Occipital lobe (tissue), 2 donors: ENCODE measurements around the gene RBM20. TPM values are rescaled to one million over a fixed set of nuclear protein-coding genes. Genes with fewer than 3 reads are reported as not detected.

Experiments
- DNase-seq: peaks from one replicate; lab custom pipeline; 2025; lab: John Stamatoyannopoulos, UW
- total RNA-seq: library from RNA; depleted of rRNA; stranded (reverse); fragments of >200 nt; gene quantifications from one replicate; pipeline ENCODE4 v1.2.3, GENCODE V29; 2014

Gene RBM20
- total RNA-seq, 1 donor from 2014 or later: 2.2 TPM

DNA sequence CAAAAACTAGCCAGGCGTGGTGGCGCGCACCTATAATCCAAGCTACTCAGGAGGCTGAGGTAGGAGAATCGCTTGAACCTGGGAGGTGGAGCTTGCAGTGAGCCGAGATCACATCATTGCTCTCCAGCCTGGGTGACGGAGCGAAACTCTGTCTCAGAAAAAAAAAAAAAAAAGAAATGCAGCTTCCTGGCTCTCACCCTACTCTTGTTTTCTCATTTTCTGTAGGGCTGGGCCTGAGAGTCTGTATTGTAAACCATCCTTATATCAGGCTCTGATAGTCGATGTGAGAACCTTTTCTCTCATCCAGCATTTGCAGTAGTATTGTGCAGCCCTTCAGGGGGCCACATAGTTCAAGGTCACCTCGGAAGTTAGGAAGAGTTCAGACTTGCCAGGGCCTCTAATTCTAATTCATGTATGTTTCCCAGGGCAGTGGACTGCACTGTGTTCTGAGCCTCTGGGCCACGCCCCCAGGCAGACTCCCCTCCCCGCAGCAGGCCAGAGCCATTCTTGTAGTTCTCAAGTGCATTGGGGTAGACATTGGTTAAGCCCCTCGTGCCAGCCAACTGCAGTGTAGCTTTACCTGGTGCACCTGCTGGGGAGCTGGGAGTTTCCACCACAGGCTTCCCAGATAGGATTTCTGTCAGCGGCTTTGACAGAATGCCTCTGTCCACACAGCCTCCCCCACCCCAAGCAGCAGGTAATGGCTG lies 189.3 kb downstream of the RBM20 start:
- DNase-seq: no peak

DNA sequence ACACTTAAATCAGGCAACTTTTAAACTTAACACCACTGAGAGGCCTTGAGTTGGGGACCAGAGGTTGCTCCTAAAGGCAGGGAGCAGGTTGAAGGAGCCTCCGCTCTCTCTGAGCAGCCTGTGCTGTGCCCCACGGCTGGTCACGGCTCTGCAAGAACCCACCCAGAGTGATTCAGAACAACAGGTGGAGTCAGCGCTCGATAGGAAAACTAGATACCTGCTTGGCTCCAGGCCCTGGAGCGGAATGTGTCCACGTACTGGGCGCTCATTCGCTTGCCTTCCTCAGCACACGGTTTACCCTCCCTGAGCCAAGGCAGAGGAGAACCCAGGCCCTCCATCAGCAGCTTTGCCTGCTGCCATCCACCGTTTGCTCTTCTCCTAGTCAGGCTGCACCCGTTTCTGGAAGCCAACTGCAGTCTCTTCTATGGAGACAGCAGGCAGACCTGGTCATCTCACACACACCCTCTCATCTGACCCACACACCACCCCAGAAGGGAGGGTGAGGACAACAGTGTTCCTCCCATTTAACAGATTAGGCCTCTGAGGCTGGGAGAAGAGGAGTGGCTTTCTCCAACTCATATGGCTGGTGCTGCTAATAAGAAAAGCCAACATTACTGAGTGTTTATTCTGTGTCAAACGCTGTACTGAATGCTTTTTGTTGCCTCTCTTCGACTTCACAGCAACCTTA lies 189.9 kb downstream of the RBM20 start:
- DNase-seq: no peak

DNA sequence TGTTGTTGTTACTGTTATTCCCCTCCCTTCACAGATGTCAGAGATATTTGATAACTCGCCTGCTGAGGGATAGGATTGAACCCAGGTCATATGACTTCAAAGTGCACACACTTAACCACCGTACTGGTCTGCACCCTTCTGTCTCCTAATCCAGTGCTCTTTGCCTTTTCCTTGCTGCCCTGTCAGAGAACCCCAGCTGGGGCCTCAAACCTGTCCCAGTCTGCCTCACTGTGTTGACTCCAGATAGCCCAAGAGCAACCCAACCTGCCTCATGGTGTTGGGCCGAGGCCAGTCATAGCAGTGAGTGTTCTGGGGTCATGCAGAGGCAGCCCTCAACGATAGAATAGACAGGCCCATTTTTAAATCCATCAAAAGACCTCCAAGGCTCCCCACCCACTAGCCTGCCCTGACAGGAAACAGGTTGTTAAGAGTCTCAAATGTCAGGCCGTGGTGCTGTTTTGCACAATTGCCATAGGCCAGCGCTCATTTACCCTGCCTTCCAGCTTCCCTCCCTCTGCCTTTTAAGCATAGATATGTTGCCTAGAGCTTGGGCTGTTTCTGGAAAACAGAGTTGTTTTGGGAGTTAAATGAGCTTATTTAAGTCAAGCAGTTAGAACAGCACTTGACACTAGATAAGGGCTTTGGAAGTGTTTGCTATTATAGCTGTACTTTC lies 190.6 kb downstream of the RBM20 start:
- DNase-seq: no peak

DNA sequence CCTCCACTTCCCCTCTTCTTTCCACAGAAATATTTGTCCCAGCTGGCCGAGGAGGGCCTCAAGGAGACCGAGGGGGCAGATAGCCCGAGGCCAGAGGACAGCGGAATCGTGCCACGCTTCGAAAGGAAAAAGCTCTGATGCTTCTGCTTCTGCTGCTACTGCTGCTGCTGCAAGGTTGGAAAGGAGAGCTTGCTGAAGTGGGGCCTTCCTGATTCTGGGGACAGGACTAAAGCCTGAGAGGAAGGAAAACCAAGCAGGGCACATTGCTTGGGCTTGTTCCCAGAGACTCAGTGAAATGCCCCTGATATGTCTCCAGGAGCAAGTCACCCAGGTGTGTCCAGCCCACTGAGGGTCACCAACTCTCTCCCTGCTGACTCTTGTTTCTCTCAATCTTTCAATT lies 191.7 kb downstream of the RBM20 start:
- DNase-seq: no peak

DNA sequence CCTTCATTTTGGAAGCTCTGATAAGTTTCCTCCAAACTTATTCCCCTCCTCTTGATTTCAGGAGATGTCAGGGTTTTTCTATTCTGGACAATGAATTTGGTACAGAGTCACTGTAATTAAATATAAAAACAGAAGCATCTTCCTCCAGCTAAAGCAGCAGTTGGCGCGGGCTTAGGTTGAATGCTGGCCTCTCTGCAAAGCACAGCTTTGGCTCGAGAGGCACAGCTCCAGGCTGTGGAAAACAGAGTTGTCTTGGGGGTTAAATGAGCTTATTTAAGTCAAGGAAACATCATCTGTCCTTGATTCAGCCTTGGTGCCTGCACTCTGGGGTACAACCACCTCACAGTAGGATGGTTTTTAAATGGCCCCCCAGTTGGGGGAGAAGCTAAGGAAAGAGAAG lies 192.6 kb downstream of the RBM20 start:
- no peak for DNase-seq

DNA sequence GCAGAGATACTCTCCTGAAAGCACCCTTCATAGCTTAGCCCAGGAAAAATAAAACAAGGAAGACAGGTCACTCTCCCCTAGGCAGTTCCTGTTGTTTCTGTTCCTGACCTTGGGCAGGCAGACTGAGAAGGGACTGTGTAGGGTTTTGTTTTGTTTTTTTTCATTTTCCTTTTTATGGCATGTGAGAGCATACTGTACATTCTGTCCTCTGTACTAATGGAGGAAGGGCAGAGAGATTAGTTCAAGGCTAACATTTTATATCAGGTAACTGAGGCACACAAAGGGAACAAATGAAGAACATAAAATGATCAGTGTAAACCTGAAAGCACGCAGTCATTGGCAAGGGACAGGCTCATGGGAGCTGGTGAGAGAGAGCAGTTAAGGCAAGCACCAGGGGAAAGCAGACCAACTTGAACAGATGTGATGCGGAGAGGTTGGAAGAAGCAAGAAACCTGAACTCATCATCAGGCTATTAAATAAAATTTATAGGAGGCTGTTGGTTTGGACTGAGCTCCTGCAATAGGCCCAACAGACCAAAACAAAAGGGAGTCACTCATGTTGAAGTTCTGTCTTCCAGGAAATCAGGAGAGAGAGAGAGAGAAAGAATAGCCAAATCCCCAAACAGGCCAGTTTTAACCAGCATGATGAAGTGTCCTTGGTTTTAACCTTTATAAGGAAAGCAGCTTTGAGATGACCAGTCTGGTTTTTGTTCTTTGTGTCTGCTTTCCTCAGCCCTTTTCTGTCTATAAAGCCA lies 193.5 kb downstream of the RBM20 start:
- DNase-seq: no peak

DNA sequence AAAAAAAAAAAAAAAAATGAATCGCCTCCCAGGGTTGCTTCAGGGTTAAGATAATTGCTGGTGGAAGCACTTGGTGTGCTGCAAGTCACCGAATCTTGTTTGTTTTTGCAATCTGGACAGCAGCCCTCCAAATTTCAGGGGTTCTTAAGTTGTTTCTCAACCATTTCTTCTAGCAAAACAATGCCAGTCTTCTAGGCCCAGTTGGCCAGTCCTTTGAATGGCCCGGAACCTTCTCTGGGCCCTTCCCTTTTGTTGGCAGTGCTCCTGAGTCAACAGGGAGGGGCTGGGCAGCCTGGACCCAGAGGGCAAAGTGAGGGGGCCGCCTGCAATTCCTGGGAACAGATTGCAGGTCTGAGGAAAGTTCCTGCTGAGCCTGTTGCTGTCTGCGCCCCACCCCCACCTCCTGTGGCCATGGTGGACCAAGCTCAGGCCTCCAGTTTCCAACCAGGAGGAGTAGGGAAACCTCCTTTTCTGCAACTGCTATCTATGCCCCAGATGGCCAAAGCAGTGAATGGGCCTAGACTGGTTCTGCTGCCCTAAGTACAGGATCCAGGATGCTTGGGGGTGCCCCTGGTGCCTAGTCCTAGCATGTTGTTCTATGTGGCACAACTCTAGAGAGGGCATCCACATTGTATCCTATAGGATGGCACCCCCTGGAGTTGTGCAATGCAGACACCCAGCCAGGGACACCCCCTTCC lies 196.2 kb downstream of the RBM20 start:
- no peak for DNase-seq

DNA sequence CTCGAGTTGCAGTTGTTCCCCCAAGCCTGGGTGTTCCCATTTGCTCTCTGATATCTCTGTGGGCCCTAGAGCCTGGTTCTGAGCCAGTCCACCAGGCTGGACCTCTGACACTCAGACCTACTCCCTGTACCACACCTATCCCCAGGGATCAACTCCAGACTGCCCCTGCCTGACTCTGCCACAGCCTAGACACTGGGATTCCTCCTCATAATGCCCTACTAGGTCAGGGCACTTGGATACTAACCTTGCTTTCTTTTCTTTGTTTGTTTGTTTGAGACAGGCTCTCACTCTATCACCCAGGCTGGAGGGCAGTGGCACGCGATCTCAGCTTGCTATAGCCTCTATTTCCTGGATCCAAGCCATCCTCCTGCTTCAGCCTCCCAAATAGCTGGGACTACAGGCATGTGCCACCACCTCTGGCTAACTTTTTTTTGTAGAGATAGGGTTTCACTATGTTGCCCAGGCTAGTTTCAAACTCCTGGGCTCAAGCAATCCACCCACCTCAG lies 196.8 kb downstream of the RBM20 start:
- no peak for DNase-seq

DNA sequence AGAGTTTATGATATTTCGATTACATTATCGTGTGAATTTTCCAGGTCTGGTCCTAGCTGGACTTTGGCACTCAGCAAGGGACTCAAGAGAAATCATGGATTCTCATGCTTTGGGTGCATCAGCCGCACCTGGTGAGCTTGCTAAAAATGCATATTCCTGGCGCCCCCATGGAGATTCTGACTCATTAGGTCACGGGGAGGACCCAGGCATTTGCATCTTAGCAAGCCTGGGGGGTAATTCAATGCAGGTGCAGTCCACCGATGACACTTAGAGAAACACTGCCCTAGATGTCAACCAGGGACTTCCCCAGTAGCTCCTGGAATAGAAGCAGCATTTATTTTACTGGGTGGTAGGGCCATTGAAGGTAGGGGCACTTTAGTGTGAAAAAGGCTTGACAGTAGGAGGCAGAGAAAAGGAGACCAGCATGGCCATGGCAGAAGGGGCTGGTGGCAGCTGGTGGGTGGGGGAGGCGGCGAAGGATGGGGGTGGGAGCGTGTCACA lies 197.7 kb downstream of the RBM20 start:
- no peak for DNase-seq

DNA sequence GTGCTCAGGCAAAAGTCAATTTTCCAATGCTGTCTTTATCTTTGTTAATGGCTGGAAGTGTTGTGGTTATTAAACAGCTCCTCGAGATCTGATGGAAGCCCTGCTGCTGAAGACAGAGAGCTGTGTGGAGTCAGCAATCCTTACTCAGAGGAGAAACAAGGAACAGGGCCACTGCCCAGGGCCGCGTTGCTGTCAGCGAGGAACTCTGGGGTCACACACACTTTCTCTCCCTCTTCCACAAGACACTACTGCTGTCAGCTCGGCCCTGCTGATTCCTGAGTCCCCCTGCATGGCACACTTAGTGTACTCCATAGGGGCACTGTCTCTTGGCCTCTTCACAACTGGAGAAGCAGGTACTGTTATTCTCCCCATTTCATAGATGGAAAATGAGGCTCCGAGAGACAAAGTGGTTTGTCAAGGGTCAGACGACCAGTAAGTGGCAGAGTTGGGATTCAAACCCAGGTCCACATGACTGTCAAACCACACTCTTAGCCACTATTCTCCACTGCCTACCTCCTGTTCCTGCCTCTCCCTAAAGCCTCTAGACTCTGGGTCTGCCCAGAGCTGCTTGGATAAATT lies 198.3 kb downstream of the RBM20 start:
- no peak for DNase-seq

DNA sequence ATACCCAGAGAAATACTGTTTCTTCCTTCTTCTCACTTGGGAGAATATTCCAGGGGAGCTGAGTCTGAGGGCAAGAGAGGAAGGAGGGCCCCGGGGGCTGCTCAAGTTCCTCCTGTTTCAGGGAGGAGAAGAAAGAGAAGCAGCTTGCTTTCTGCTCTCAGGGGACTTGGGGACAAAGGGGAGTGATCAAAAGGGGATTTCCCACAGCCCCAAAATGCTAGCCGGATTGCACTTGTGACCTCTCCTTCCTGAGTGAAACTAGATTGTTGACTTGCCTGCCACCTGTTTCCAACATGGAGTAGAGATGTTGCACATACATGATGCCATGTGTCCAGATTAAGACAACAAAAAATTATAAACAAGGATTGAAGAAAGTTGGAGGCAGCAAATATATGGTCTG lies 198.9 kb downstream of the RBM20 start:
- no peak for DNase-seq

DNA sequence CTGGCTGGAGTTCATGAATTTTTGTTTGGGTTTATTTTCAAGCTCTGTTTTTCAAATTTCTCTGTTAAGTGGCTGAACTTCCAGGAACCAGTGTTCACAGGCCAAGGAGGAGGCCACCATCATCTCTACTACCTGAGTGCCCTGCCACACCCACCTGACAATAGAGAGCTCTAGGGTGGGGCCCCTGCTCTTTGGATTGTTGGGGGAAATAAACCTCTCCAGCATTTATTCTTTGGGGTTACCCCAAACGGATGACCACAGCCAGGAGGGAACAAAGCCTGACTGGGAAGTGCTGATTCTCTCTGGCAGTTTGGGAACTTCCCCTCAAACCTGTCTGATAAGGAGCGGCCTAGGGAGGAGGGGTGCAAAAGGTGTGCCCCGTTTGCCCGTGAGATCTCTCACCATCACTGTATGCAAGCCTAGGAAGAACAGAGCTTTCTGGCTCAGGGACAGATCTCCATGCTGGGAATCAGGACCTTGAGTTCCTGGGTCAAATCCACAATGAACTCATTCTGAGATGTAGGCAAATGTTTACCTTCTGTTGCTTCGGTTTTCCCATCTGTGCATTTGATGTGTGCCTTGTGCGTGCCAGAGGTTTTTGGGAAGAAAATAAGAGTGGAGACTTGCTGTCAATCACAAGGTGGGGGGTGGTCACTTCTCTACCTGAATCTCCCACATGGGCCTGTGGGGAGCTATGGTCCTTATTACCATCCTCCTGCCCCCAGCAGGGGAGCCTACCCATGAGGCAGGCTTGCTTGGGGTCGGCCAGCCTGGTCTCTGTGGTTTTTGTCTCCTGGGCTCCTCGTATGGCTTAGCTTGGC lies 199.9 kb downstream of the RBM20 start:
- no peak for DNase-seq

DNA sequence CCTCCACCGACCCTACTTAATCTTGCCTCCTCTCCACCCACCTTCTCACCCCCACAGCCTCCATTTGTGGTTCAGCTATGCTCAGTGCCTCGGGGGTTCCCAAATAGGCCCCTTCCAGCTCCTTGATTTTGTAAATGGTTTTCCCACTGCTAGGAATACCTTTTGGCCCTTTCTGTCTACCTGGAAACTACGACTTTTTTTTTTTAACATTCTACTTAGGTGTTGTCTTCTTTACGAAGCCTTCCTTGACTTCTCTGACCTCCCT lies 200.4 kb downstream of the RBM20 start:
- DNase-seq: no peak

DNA sequence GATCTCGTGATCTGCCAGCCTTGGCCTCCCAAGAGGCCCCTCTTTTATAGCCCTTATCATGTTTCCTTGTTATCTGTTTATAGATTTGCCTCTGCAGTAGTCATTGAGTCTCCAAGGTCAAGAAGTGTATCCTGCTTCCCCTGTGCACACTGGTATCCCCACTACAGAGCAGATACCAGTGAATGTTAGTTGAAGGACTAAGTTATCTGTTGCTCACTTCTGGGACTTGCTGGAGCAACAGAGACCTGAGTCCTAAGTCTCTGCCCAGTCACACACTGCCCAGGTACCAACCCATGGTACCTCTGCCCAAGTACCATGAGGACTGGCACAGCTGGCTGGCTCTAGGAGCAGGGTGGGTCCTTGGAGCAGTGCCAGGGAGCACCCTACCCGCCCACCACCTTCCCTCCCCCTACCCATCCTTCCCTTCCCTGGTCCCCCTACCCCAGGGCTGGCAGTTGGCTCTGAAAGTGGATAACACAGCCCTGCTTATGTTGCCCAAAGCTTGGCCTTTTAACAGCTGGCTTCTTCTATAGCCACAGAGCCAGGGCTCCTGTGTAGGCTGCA lies 201.1 kb downstream of the RBM20 start:
- no peak for DNase-seq

DNA sequence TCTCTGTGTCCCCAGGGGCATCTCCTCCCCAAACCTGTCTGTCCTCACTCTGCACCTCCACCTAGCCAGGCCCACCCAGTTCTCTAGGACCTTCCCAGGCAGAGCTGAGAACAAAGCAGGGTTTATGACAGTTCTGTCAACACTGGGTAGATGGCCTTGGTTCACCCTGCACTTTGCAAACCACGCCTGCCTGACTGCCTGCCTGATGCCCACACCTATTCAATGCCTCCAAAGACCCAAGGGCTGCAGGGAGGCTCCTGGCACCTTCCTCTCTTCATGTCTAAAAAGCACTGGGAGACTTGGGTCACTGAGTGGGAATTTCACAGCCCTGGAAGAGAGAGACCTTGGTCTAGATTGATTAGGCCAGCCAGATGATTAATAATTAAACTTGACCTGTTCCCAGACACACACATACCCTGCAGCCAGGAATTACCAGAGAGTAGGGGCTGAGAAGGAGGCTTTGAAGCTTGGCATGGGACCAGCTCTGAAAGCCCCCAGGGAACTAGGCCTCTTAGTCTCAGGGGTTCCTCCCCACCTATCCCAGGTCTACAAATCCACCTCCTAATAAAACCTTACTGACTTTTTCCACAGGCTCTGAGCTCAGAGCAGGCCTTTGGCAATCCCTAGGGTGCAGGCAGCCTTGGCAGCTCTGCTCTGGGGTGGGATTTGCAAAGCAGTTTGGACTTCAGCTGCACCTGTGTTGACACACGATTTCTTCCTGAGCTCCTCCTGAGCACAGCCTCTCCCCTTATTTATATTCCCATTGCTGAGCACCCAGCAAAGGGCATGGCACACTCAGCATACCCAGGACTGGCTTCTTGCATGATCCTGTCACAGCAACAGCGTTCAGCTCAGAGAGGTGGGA lies 201.9 kb downstream of the RBM20 start:
- DNase-seq: no peak

DNA sequence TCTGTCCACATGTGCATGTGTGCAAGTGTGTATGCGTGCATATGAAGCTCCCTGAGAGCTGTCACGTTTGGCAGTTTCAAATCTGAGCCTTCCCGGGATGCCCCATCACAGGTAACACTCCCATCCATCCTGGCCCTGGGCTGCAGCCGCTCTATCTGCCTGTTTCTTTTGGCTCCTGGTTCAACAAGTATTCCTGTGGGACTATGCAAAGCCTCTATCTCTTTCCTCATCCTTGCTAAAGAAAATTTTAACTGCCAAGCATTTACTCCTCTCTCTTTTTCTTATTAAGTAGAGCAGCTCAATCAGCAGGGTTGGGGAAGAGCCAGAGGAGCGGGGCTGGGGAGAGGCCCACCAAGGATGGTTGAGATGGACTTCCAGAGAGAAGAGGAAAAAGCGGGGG lies 203.2 kb downstream of the RBM20 start:
- DNase-seq: no peak

DNA sequence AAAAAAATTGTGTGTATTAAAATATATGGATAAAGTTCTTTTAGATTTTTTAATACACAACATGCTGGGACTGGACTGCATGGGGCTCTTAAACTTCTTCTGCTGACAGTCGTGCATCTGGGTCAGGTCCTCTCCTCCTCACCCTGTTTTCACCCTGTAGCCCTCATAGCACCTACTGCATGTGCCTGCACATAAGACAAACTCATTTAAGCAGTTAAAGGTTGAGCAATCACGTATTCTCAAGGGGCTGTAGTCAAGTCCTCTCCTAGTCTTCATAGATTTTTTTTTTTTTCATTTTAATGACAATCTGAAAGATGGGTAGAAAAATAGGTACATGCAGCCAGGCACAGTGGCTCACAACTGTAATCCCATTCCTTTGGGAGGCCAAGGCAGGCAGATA lies 204.0 kb downstream of the RBM20 start:
- no peak for DNase-seq

DNA sequence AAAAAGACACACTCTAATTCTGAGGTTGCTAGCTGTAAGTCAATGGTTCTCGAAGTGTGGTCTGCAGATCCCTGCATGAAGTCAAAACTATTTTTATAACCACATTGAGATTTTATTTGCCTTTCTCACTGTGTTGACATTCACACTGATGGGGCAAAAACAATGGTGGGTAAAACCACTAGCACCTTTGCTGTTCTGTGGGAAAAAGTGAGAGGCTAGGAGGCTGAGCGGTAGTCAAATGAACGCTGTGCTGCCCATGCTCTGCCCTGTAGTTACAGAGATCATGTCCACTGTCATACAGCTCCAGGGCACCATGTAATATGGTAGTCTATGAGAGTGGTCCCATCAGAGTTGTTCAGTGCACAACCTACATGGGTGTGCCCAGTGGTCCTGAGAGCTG lies 206.0 kb downstream of the RBM20 start:
- DNase-seq: no peak
